Kidney epithelial cell (primary cell): ENCODE results near the gene NLRP3. TPM values are rescaled to one million over a fixed set of nuclear protein-coding genes. Genes with fewer than 3 reads are reported as not detected.

Source experiments
- DNase-seq: peaks from one replicate; pipeline ENCODE4 v3.0.0-alpha.2; 2010; ENCODE audit warnings: low read depth
- H3K27me3 ChIP-seq: 2 replicates; pipeline ENCODE4 v1.6.0; 2011; ENCODE audit warnings: low read length; ENCODE audit not compliant: control insufficient read depth, insufficient read depth
- H3K36me3 ChIP-seq: 2 replicates; pipeline ENCODE4 v1.5.1; 2011; ENCODE audit warnings: low read length; ENCODE audit not compliant: control insufficient read depth, insufficient read depth
- H3K4me3 ChIP-seq: 2 replicates; pipeline ENCODE4 v1.5.1; 2011; ENCODE audit warnings: low read depth, mild to moderate bottlenecking, control low read depth, low read length
- CTCF ChIP-seq: IDR thresholded peaks from 2 replicates; pipeline ENCODE4 v1.5.1; 2011; ENCODE audit warnings: mild to moderate bottlenecking, moderate library complexity, low read length, control low read depth, inconsistent platforms; ENCODE audit not compliant: insufficient read depth, poor library complexity, severe bottlenecking
- total RNA-seq: library from RNA; depleted of rRNA; stranded (reverse); fragments of >200 nt; gene quantifications from 2 replicates; pipeline ENCODE4 v1.2.3, GENCODE V29; 2015

The NLRP3 gene
- total RNA-seq, 1 donor from 2014 or later, result 1.5 TPM

GRCh38 chr1:247440001-247440620 lies 24.1 kb downstream of the NLRP3 start:
- no peak for DNase-seq
- no peak for TF ChIP-seq CTCF
- Histone ChIP-seq H3K4me3 (no peak overlapping the region), H3K27me3 (no peaks in the 10 kb centered on the region), H3K36me3 (no peaks in the 10 kb centered on the region)

- Histone ChIP-seq H3K36me3 (no peaks in the 10 kb centered on the region), H3K27me3 (no peaks in the 10 kb centered on the region), H3K4me3 (no peak overlapping the region)
- no peak for DNase-seq
- no peak for TF ChIP-seq CTCF
Measured at GRCh38 chr1:247441606-247442005, 25.6 kb downstream of the NLRP3 start.

GRCh38 chr1:247442164-247442563 lies 26.2 kb downstream of the NLRP3 start:
- no peak for TF ChIP-seq CTCF

GRCh38 chr1:247443641-247444040 lies 27.7 kb downstream of the NLRP3 start:
- no peak for DNase-seq
- no peak for TF ChIP-seq CTCF
- no peak overlapping the region for H3K4me3 ChIP-seq
- no peaks in the 10 kb centered on the region for H3K36me3 ChIP-seq
- H3K27me3 ChIP-seq, result no peaks in the 10 kb centered on the region

More at GRCh38 chr1:247442164-247442563, 26.2 kb downstream of the NLRP3 start:
- H3K36me3 ChIP-seq, result no peaks in the 10 kb centered on the region
- no peak overlapping the region for H3K4me3 ChIP-seq
- DNase-seq, result no peak
- no peaks in the 10 kb centered on the region for H3K27me3 ChIP-seq

GRCh38 chr1:247444571-247444970 lies 28.6 kb downstream of the NLRP3 start:
- TF ChIP-seq CTCF, result no peak
- Histone ChIP-seq H3K36me3 (no peaks in the 10 kb centered on the region), H3K4me3 (no peak overlapping the region), H3K27me3 (no peaks in the 10 kb centered on the region)
- DNase-seq, result no peak
